ENCODE results near the gene BBX.
"Not testable (repeated sequence)": the region's sequence is repeated elsewhere in the genome, so short reads cannot be mapped to it uniquely, and the experiment has no call there.

The BBX gene

DNA sequence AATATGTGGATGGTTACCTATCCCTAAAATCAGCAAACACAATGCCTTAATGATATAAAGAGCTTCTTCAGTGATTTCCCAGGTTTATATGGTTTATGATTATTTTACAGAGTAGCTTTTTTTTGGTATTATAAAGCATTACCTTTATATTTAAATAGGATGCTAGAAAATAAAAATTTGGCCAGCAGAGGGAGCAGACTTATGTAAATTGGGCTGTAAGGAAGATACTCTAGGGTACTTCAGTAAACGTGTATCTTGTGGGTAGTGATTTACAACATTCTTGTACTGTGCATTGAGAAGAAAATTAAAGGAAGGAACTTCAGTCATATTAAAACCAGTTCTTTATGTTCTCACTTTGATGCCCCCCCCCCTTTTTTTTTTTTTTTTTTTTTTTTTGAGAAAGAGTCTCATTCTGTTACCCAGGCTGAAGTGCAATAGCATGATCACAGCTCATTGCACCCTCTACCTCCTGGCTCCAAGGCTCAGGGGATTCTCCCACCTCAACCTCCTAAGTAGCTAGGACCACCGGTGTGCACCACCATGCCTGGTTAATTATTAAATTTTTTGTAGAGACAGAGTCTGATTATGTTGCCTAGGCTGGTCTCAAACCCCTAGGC, 167.9 kb downstream of the BBX start:
- Histone ChIP-seq H3K9me3 (ENCODE audit: low read depth, low read length) (no peaks in the 10 kb centered on the region), H3K27ac (no peak overlapping the region), H3K4me3 (no peak overlapping the region), H3K36me3 (ENCODE audit: insufficient read depth, low read length) (no peaks in the 10 kb centered on the region), H3K9ac (ENCODE audit: insufficient read length) (no peak overlapping the region)
- DNase-seq (ENCODE audit: low read depth, low spot score): peak; percentile 55
- TF ChIP-seq FOXP2 (optimal IDR thresholded peaks at IDR 0.05; ENCODE audit: control extremely low read depth, extremely low read length, insufficient read depth) (no peak), EZH2 (IDR thresholded peaks at IDR 0.05) (no peak), POLR2AphosphoS5 (IDR thresholded peaks at IDR 0.05; ENCODE audit: borderline replicate concordance, low read depth, low read length) (no peak)

DNA sequence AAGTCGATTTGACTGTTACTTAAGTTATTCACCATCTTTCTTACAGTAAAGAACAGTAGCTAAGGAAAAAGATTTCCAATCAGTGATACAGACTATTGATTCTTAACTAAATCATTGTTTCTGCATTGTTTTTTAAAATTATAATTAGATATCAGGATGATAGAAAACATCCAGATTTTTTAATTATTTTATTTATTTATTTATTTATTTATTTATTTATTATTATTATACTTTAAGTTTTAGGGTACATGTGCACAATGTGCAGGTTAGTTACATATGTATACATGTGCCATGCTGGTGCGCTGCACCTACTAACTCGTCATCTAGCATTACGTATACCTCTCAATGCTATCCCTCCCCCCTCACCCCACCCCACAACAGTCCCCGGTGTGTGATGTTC, 169.2 kb downstream of the BBX start:
- not testable (repeated sequence) for H3K36me3 ChIP-seq (ENCODE audit: insufficient read depth, low read length); H3K4me3 ChIP-seq; DNase-seq (ENCODE audit: low read depth, low spot score); H3K9me3 ChIP-seq (ENCODE audit: low read depth, low read length); H3K9ac ChIP-seq (ENCODE audit: insufficient read length); H3K27ac ChIP-seq

GRCh38 chr3:107697348-107697747, 174.6 kb downstream of the BBX start:
- not testable (repeated sequence) for DNase-seq (ENCODE audit: low read depth, low spot score); H3K9ac ChIP-seq (ENCODE audit: insufficient read length); H3K9me3 ChIP-seq (ENCODE audit: low read depth, low read length); H3K4me3 ChIP-seq; H3K36me3 ChIP-seq (ENCODE audit: insufficient read depth, low read length); H3K27ac ChIP-seq

- H3K4me3 ChIP-seq; DNase-seq (ENCODE audit: low read depth, low spot score); H3K9ac ChIP-seq (ENCODE audit: insufficient read length); H3K36me3 ChIP-seq (ENCODE audit: insufficient read depth, low read length); H3K9me3 ChIP-seq (ENCODE audit: low read depth, low read length); H3K27ac ChIP-seq: not testable (repeated sequence)
These were observed 175.1 kb downstream of the BBX start for GRCh38 chr3:107697855-107698254.

DNA sequence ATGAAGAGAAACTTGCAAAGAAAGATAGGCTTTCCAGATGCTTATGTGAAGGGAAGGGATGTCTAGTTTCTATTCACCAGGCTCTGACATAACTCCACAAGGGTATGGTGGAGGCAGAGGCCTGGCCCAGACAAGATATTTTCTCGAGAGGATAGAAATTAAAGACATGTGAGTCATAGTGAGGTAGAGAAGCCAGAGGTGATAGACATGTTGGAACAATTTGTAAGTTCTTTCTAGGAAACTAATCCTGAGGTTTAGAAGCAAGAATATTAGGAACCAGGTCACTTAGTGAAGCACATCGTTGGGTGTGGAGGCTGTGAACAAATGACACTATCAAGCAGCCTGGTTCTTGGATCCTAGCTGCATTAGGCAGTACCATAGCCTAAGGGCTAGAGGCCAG, 176.9 kb downstream of the BBX start:
- no peak for DNase-seq (ENCODE audit: low read depth, low spot score)
- Histone ChIP-seq H3K27ac (no peak overlapping the region), H3K36me3 (ENCODE audit: insufficient read depth, low read length) (no peaks in the 10 kb centered on the region), H3K4me3 (no peak overlapping the region), H3K9ac (ENCODE audit: insufficient read length) (no peak overlapping the region), H3K9me3 (ENCODE audit: low read depth, low read length) (no peaks in the 10 kb centered on the region)
- TF ChIP-seq POLR2AphosphoS5 (IDR thresholded peaks at IDR 0.05; ENCODE audit: borderline replicate concordance, low read depth, low read length): no peak
- TF ChIP-seq EZH2 (IDR thresholded peaks at IDR 0.05): no peak
- TF ChIP-seq FOXP2 (optimal IDR thresholded peaks at IDR 0.05; ENCODE audit: control extremely low read depth, extremely low read length, insufficient read depth): no peak

DNA sequence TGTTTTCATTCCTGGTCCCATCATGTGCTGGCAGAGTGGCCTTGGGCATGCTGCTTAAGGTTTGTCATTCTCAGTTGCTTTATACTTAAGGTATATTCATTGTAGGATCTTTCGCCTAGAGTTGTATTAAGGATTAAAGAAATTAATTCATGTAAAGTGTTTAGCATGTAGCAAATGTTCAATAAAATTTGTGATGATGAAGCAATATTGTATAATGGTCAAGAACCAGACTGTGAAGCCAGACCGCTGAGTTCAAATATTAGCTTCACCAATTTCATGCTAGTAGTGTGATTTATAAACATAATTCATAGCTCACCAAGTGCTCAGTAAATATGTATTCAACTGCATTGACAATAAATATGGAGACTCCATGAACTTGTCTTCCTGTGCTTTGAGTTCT, 178.5 kb downstream of the BBX start:
- Histone ChIP-seq H3K9me3 (ENCODE audit: low read depth, low read length) (no peaks in the 10 kb centered on the region), H3K4me3 (no peak overlapping the region), H3K9ac (ENCODE audit: insufficient read length) (no peak overlapping the region), H3K27ac (no peak overlapping the region), H3K36me3 (ENCODE audit: insufficient read depth, low read length) (no peaks in the 10 kb centered on the region)
- no peak for DNase-seq (ENCODE audit: low read depth, low spot score)
- TF ChIP-seq POLR2AphosphoS5 (IDR thresholded peaks at IDR 0.05; ENCODE audit: borderline replicate concordance, low read depth, low read length) (no peak), EZH2 (IDR thresholded peaks at IDR 0.05) (no peak), FOXP2 (optimal IDR thresholded peaks at IDR 0.05; ENCODE audit: control extremely low read depth, extremely low read length, insufficient read depth) (no peak)

- no peak overlapping the region for H3K27ac ChIP-seq
- no peaks in the 10 kb centered on the region for H3K36me3 ChIP-seq (ENCODE audit: insufficient read depth, low read length)
- no peak overlapping the region for H3K9ac ChIP-seq (ENCODE audit: insufficient read length)
- TF ChIP-seq FOXP2 (optimal IDR thresholded peaks at IDR 0.05; ENCODE audit: control extremely low read depth, extremely low read length, insufficient read depth) (no peak), EZH2 (IDR thresholded peaks at IDR 0.05) (no peak), POLR2AphosphoS5 (IDR thresholded peaks at IDR 0.05; ENCODE audit: borderline replicate concordance, low read depth, low read length) (no peak)
- no peak for DNase-seq (ENCODE audit: low read depth, low spot score)
- H3K9me3 ChIP-seq (ENCODE audit: low read depth, low read length): no peaks in the 10 kb centered on the region
- H3K4me3 ChIP-seq: peak overlapping the region; percentile 38
These were observed 181.7 kb downstream of the BBX start for GRCh38 chr3:107704477-107704876.

DNA sequence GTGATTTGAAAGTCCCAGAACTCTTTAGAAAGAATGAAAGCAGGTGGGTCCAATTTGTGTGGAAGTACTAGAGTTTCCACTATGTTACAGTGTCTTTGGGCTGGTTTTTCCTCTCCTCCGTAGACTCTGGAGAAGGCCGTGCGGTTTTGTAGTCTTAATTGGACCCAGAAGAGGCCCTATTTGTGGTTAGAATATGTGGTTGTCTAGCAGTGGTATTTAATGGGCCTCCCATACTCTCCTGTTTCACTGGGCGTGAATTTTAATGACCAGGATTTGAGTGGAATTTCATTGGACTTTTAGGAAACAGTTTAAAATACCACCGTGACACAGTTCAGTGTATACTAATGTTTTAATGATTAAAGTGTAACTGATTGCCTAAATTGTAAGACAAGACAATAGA, 182.3 kb downstream of the BBX start:
- Histone ChIP-seq H3K27ac (0 out of 2 replicates have a peak overlapping the region, but pooled peaks have one; percentile 10), H3K9me3 (ENCODE audit: low read depth, low read length) (no peaks in the 10 kb centered on the region), H3K9ac (ENCODE audit: insufficient read length) (no peak overlapping the region), H3K36me3 (ENCODE audit: insufficient read depth, low read length) (no peaks in the 10 kb centered on the region), H3K4me3 (peak overlapping the region; percentile 38)
- DNase-seq (ENCODE audit: low read depth, low spot score): peak; percentile 69
- no peak for TF ChIP-seq EZH2 (IDR thresholded peaks at IDR 0.05)
- TF ChIP-seq POLR2AphosphoS5 (IDR thresholded peaks at IDR 0.05; ENCODE audit: borderline replicate concordance, low read depth, low read length): peak; percentile 54; the same call in 1 of the 2 replicates
- TF ChIP-seq FOXP2 (optimal IDR thresholded peaks at IDR 0.05; ENCODE audit: control extremely low read depth, extremely low read length, insufficient read depth): no peak

DNA sequence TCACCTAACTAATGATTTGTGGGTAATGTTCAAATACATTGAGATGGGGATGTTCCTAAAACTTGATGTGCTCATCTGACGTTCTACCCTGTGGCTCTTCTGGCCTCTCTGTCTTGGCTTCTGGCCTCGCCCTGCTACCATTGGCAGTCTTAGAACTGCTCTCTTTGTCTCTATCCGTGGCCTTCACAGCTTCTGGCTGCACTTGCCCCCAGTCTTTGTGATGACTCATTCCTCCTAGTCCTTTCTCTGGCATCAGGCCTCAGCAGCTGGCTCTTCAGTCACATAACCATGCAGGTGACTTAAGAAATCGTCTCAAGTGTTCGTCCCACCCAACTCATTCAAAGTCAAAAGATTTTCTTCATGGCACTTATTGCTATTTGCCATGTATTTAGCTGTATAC, 188.1 kb downstream of the BBX start:
- H3K4me3 ChIP-seq: no peak overlapping the region
- TF ChIP-seq POLR2AphosphoS5 (IDR thresholded peaks at IDR 0.05; ENCODE audit: borderline replicate concordance, low read depth, low read length) (no peak), FOXP2 (optimal IDR thresholded peaks at IDR 0.05; ENCODE audit: control extremely low read depth, extremely low read length, insufficient read depth) (no peak), EZH2 (IDR thresholded peaks at IDR 0.05) (no peak)
- H3K9me3 ChIP-seq (ENCODE audit: low read depth, low read length): no peaks in the 10 kb centered on the region
- H3K27ac ChIP-seq: no peak overlapping the region
- H3K9ac ChIP-seq (ENCODE audit: insufficient read length): no peak overlapping the region
- H3K36me3 ChIP-seq (ENCODE audit: insufficient read depth, low read length): no peaks in the 10 kb centered on the region
- DNase-seq (ENCODE audit: low read depth, low spot score): no peak
